ENCODE results near the gene GSTT4.

- TF ChIP-seq ZNF316 (IDR thresholded peaks at IDR 0.05) (peak; percentile 48; the same call in 1 of the 2 replicates), ZNF3 (CRISPR knock-in tag; IDR thresholded peaks at IDR 0.05) (no peak), TCF7L2 (IDR thresholded peaks at IDR 0.05; ENCODE audit: low read depth, low read length) (no peak), NR2C1 (IDR thresholded peaks at IDR 0.05) (no peak), NR2C1 (tag; IDR thresholded peaks at IDR 0.05) (no peak), GABPA (tag; conservative IDR thresholded peaks at IDR 0.05; ENCODE audit: low read depth) (no peak), THAP12 (CRISPR knock-in tag; IDR thresholded peaks at IDR 0.05) (no peak), CTCF (IDR thresholded peaks at IDR 0.05 in 2 of 3, conservative IDR thresholded peaks at IDR 0.05 in 1 of 3; ENCODE audit: insufficient read depth in 2 of 3, low read depth in 1 of 3, low read length in 3 of 3) (no peak), CREM (IDR thresholded peaks at IDR 0.05; ENCODE audit: low read depth) (no peak), ZEB2 (IDR thresholded peaks at IDR 0.05) (no peak), MAX (CRISPR knock-in tag; IDR thresholded peaks at IDR 0.05) (no peak), PHF21A (IDR thresholded peaks at IDR 0.05; ENCODE audit: borderline replicate concordance, low read depth) (no peak), ZBTB33 (CRISPR knock-in tag; IDR thresholded peaks at IDR 0.05) (no peak), XRCC3 (IDR thresholded peaks at IDR 0.05) (no peak), ZNF407 (IDR thresholded peaks at IDR 0.05; ENCODE audit: low read depth) (no peak)
Measured at GRCh38 chr22:24010018-24010391, 4.8 kb upstream of the GSTT4 start.

All from K562 (cell line).